ENCODE measurements around the gene RNU1-2. TPM values are rescaled to one million over a fixed set of nuclear protein-coding genes. Genes with fewer than 3 reads are reported as not detected.

The RNU1-2 gene
- total and polyA plus RNA-seq, 2 of the 8 experiments (the other 6 are each of a cell fraction or from before 2014, with no cell fraction given): 145 to 1,303 TPM

DNA sequence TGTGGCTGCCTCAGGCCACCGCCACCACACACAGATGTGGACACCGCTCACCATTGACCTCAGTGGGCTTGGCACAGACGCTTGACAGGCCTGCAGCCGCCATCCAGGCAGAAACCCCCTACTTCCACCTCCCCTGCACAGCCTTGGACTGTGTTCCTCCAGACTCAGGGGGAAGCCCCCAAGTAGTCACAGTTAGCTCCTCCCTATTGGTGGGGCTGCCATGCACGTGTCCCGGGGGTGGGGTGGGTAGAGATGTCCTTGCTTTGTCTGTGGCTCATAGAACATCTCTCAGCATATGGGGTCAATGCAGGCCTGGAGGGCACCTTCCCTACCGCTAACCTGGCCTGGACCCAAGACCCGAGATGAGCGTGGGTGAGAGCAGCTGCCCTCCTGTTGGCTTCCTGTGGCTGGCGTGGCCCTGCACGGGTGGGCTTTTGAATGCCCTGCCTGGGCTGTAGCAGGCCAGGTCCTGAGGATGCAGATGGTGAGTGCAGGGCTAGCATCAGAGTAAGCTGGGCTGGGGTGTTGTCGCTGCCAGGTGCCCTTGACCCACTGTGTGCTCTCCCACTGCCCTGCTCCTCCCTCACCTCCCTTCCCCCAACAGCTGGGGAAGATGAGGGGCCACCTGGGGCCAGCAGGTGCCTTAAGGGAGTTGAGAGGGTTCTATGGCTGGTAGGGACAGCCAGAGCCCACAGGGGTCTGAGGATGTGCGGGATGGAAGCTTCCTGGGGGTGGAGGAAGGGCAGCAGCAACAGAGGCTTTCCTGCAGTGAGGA, 32.1 kb downstream of the RNU1-2 start:
- no peak for DNase-seq (ENCODE audit: low read depth in 1 of 2, low spot score in 2 of 2)
- peaks cover 0 to 7% (median 5%) of the 10 kb centered on the region in 4 experiments; a peak in 2 of 8 replicates for H3K36me3 ChIP-seq (ENCODE audit: control insufficient read depth in 2 of 4, insufficient read depth in 4 of 4, low read length in 3 of 4)
- no peak overlapping the region for H4K5ac ChIP-seq (ENCODE audit: insufficient read length, low read depth, low read length)
- H4K20me1 ChIP-seq (replicated peaks in 1 of 2; ENCODE audit: control insufficient read depth in 1 of 2, insufficient read depth in 2 of 2, low read length in 2 of 2): peaks cover 2 to 17% of the 10 kb centered on the region in 2 experiments
- H2BK120ac ChIP-seq (replicated peaks; ENCODE audit: low read depth, low read length): no peak overlapping the region
- H3K4me3 ChIP-seq (ENCODE audit: extremely low read depth in 1 of 4, insufficient read depth in 2 of 4, low read depth in 3 of 4, low read length in 4 of 4): no peak overlapping the region
- no peak overlapping the region for H3K14ac ChIP-seq (ENCODE audit: insufficient read length)
- H2BK5ac ChIP-seq (ENCODE audit: low read depth, low read length): 0 out of 2 replicates have a peak overlapping the region, but pooled peaks have one; percentile 7
- no peak overlapping the region for H3K4ac ChIP-seq (replicated peaks; ENCODE audit: insufficient read length, low read depth, low read length)
- H3K9ac ChIP-seq (replicated peaks in 1 of 4; ENCODE audit: extremely low read depth in 1 of 4, low read depth in 3 of 4, low read length in 3 of 4): no peak overlapping the region
- H3K9me3 ChIP-seq (ENCODE audit: insufficient read depth in 2 of 2, low read depth in 1 of 2, low read length in 1 of 2): no peaks in the 10 kb centered on the region
- H3K79me1 ChIP-seq (ENCODE audit: low read depth, low read length): peaks cover 21% of the 10 kb centered on the region
- H2AFZ ChIP-seq (ENCODE audit: low read length): no peak overlapping the region
- peak overlapping the region; percentile 25; the same call in 1 of the 2 replicates for H3K27ac ChIP-seq (ENCODE audit: low read depth, low read length)
- no peak overlapping the region for H2BK20ac ChIP-seq (ENCODE audit: low read length)
- no peaks in the 10 kb centered on the region for H3K23me2 ChIP-seq (ENCODE audit: low read depth, low read length)
- FAIRE-seq: no peak
- CTCF ChIA-PET (ENCODE audit: partially characterized antibody): interaction anchor here (2.0 to 3.5 kb wide), 2 partner anchors 19 to 33 kb away, joined by 6 to 22 read pairs; no protein-coding TSS in a partner anchor
- POLR2A ChIA-PET (ENCODE audit: partially characterized antibody): no interaction called here
- H3K4me1 ChIP-seq (replicated peaks in 1 of 4; ENCODE audit: control insufficient read depth in 3 of 4, insufficient read depth in 4 of 4, low read length in 3 of 4): peaks cover 0 to 17% (median 9%) of the 10 kb centered on the region in 4 experiments; a peak in 6 of 7 replicates
- no peak overlapping the region for H2BK12ac ChIP-seq (ENCODE audit: low read depth, low read length)
- H3K4me2 ChIP-seq (ENCODE audit: insufficient read depth in 1 of 2, low read depth in 2 of 2, low read length in 2 of 2): no peak overlapping the region
- peaks cover 0 to 14% of the 10 kb centered on the region in 2 experiments; a peak in 2 of 4 replicates for H3K79me2 ChIP-seq (ENCODE audit: control insufficient read depth in 1 of 2, insufficient read depth in 2 of 2, low read length in 2 of 2)
- H2AK5ac ChIP-seq (ENCODE audit: low read depth, low read length): no peak overlapping the region
- H3K23ac ChIP-seq (ENCODE audit: insufficient read length): no peak overlapping the region
- H3K18ac ChIP-seq (ENCODE audit: extremely low read depth, low read length): no peak overlapping the region
- H3K56ac ChIP-seq (replicated peaks; ENCODE audit: insufficient read length, low read depth, low read length): no peak overlapping the region
- WGBS, 2 experiments (ENCODE audit: extremely low coverage in 1 of 2, insufficient coverage in 1 of 2, insufficient read length in 1 of 2, insufficient replicate concordance in 2 of 2, low coverage in 1 of 2, low lambda C conversion rate in 2 of 2, missing lambda C conversion rate in 1 of 2): 93% methylated on average over 12 of the region's 13 CpGs; no CpG with 5 or more reads in 1 of the 2 experiments
- H4K8ac ChIP-seq (ENCODE audit: extremely low read depth, insufficient read depth, low read length): peak overlapping the region; percentile 41; the same call in 1 of the 2 replicates
- no peak overlapping the region for H4K91ac ChIP-seq (replicated peaks; ENCODE audit: insufficient read length, low read length)
- no peaks in the 10 kb centered on the region for H3K27me3 ChIP-seq (replicated peaks in 1 of 4; ENCODE audit: control insufficient read depth in 3 of 4, extremely low read depth in 1 of 4, insufficient read depth in 3 of 4, low read length in 3 of 4)
- H2BK15ac ChIP-seq (ENCODE audit: low read length): no peak overlapping the region
- no peak for TF ChIP-seq FOSL1 (IDR thresholded peaks at IDR 0.05; ENCODE audit: insufficient read depth, low read depth, low read length)
- TF ChIP-seq KDM4A (IDR thresholded peaks at IDR 0.05; ENCODE audit: low read depth, low read length, severe bottlenecking): no peak
- TF ChIP-seq, protein P1, sequence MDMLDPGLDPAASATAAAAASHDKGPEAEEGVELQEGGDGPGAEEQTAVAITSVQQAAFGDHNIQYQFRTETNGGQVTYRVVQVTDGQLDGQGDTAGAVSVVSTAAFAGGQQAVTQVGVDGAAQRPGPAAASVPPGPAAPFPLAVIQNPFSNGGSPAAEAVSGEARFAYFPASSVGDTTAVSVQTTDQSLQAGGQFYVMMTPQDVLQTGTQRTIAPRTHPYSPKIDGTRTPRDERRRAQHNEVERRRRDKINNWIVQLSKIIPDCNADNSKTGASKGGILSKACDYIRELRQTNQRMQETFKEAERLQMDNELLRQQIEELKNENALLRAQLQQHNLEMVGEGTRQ (IDR thresholded peaks at IDR 0.05; ENCODE audit: low read length): no peak
- no peak for TF ChIP-seq ASH2L (IDR thresholded peaks at IDR 0.05; ENCODE audit: low read length)
- no peak for TF ChIP-seq RAD21 (IDR thresholded peaks at IDR 0.05 in 1 of 2, conservative IDR thresholded peaks at IDR 0.05 in 1 of 2; ENCODE audit: low read depth in 2 of 2, low read length in 2 of 2)
- TF ChIP-seq CEBPB (IDR thresholded peaks at IDR 0.05; ENCODE audit: low read depth, low read length): no peak
- no peak for TF ChIP-seq HDAC2 (IDR thresholded peaks at IDR 0.05; ENCODE audit: borderline replicate concordance in 1 of 2, low read depth in 2 of 2, low read length in 2 of 2)
- no peak for TF ChIP-seq BCL11A (IDR thresholded peaks at IDR 0.05; ENCODE audit: low read depth in 2 of 2, low read length in 2 of 2)
- TF ChIP-seq TCF12 (IDR thresholded peaks at IDR 0.05; ENCODE audit: low read depth, low read length): no peak
- no peak for TF ChIP-seq RNF2 (IDR thresholded peaks at IDR 0.05; ENCODE audit: borderline replicate concordance, low read depth, low read length, missing control alignments, poor library complexity, severe bottlenecking)

All from H1 (cell line).